Liver (tissue), 3 donors: ENCODE data around the gene LRRC7.

ENCODE experiments used
- GABPA ChIP-seq, 2 donors: IDR thresholded peaks in 1 of 2; conservative IDR thresholded peaks in 1 of 2; 2 replicates each; pipeline ENCODE4 v1.6.1; 2016; ENCODE audit warnings: antibody characterized with exemption in 2 of 2, mild to moderate bottlenecking in 1 of 2, moderate library complexity in 1 of 2
- HNF4G ChIP-seq: IDR thresholded peaks from 2 replicates; pipeline ENCODE4 v1.6.1; 2016; ENCODE audit warnings: antibody characterized with exemption
- RAD21 ChIP-seq, 2 donors: IDR thresholded peaks; 2 replicates each; pipeline ENCODE4 v1.6.1; 2016; ENCODE audit warnings: antibody characterized with exemption in 2 of 2, mild to moderate bottlenecking in 2 of 2
- TF ChIP-seq, protein P1 (sequence below): fragments of 150-350 bp; IDR thresholded peaks from 2 replicates; pipeline ENCODE4 v1.5.1; 2017; ENCODE audit warnings: improper control_type of control experiment, low read depth, low read length; ENCODE audit not compliant: missing input control
- TF ChIP-seq, protein P2 (sequence below): IDR thresholded peaks from 2 replicates; pipeline ENCODE4 v1.6.1; 2016; ENCODE audit warnings: antibody characterized with exemption
- donor health status: healthy.
- donor health status: healthy.

DNA sequence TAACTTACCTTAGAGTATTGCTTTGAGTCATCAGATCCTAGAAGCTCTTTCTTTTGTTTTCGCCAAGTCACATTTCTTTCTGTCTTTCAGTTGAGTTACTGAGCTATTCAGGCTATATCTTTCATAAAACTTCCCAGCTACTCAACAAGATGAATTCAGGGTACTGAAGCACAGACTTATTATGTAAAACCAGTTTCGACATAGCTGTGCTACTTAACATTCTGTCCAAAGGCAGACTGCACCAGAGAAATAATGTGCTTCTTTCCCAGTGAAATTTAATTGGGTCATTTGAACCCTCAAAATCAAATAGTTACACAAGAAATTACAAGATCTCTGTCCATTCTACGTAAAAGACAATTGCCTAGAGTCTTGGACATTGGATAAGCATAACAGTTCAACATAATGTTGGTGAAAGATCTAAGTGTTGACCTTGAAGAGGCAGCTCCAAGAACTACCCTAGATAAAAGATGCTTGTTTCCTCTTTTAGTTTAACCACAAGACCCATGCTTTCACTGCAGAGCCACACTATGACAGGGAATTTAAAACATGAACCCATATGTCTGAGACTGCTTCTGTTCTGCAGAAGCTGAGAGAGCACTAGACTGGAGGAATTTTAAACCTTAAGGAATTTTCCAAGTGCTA lies 474.5 kb downstream of the LRRC7 start:
- TF ChIP-seq, protein P1, sequence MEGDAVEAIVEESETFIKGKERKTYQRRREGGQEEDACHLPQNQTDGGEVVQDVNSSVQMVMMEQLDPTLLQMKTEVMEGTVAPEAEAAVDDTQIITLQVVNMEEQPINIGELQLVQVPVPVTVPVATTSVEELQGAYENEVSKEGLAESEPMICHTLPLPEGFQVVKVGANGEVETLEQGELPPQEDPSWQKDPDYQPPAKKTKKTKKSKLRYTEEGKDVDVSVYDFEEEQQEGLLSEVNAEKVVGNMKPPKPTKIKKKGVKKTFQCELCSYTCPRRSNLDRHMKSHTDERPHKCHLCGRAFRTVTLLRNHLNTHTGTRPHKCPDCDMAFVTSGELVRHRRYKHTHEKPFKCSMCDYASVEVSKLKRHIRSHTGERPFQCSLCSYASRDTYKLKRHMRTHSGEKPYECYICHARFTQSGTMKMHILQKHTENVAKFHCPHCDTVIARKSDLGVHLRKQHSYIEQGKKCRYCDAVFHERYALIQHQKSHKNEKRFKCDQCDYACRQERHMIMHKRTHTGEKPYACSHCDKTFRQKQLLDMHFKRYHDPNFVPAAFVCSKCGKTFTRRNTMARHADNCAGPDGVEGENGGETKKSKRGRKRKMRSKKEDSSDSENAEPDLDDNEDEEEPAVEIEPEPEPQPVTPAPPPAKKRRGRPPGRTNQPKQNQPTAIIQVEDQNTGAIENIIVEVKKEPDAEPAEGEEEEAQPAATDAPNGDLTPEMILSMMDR, result no peak
- TF ChIP-seq HNF4G, result no peak
- TF ChIP-seq RAD21 (IDR thresholded peaks at IDR 0.05), result no peak
- no peak for TF ChIP-seq GABPA (IDR thresholded peaks at IDR 0.05 in 1 of 2, conservative IDR thresholded peaks at IDR 0.05 in 1 of 2)
- TF ChIP-seq, protein P2, sequence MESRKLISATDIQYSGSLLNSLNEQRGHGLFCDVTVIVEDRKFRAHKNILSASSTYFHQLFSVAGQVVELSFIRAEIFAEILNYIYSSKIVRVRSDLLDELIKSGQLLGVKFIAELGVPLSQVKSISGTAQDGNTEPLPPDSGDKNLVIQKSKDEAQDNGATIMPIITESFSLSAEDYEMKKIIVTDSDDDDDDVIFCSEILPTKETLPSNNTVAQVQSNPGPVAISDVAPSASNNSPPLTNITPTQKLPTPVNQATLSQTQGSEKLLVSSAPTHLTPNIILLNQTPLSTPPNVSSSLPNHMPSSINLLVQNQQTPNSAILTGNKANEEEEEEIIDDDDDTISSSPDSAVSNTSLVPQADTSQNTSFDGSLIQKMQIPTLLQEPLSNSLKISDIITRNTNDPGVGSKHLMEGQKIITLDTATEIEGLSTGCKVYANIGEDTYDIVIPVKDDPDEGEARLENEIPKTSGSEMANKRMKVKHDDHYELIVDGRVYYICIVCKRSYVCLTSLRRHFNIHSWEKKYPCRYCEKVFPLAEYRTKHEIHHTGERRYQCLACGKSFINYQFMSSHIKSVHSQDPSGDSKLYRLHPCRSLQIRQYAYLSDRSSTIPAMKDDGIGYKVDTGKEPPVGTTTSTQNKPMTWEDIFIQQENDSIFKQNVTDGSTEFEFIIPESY, result no peak
